ENCODE measurements around the gene EIF5A. TPM values are rescaled to one million over a fixed set of nuclear protein-coding genes. Genes with fewer than 3 reads are reported as not detected.

EIF5A gene
- total and polyA plus RNA-seq, 2 experiments from 2014 or later: 319 to 988 TPM

DNA sequence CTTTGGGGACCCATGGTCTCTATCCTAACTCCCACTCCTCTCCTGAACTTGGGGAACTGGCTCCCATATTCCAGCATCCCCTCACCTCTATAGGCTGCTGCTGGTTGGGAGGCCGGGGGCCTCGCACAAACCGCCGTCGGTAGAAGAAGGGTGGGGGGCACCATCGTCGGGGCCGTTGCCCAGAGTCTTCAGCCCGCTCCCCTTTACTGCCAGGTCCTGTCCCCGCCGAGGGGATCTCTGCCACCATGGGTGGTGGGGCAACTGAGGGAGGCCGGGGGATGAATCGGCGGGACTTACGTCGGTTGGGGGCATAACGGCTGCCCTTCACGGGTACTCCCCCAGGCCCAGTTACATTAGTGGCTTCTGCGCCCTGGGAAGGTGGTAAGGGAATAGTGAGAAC, 17.3 kb upstream of the EIF5A start:
- TF ChIP-seq CTCF (IDR thresholded peaks at IDR 0.05; ENCODE audit: low read depth, low read length): no peak
- H3K36me3 ChIP-seq: peaks cover 17% of the 10 kb centered on the region
- H3K9me3 ChIP-seq (ENCODE audit: low read depth): no peaks in the 10 kb centered on the region
- H3K27me3 ChIP-seq: no peaks in the 10 kb centered on the region
- no peak overlapping the region for H3K27ac ChIP-seq
- peaks cover 35% of the 10 kb centered on the region for H3K4me1 ChIP-seq (ENCODE audit: low read depth)
- no peak overlapping the region for H3K4me3 ChIP-seq
- no peak for DNase-seq (ENCODE audit: low read depth in 1 of 2, low spot score in 1 of 2)

DNA sequence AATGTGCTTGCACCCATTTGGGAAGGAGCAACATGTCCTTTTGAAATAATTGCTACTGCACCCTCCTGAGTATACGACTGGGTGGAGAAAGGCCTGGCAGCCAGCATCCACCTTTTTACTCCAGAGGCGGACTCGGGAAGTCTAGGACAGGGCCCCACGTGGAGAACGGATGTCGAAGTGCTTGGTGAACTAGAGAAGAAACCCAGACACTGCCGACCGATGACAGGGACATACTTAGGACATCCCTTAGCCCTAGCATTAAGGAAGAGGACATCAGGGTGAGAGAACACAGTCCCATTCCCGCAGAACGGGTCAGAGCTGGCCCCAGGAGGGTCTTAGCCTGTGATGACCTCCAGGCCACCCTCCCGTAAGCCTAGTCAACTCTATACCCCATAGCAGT, 16.7 kb upstream of the EIF5A start:
- TF ChIP-seq CTCF (IDR thresholded peaks at IDR 0.05; ENCODE audit: low read depth, low read length): no peak
- no peaks in the 10 kb centered on the region for H3K9me3 ChIP-seq (ENCODE audit: low read depth)
- H3K36me3 ChIP-seq: peaks cover 12% of the 10 kb centered on the region
- H3K4me1 ChIP-seq (ENCODE audit: low read depth): peaks cover 35% of the 10 kb centered on the region
- H3K27me3 ChIP-seq: peaks cover 4% of the 10 kb centered on the region
- no peak overlapping the region for H3K4me3 ChIP-seq
- no peak for DNase-seq (ENCODE audit: low read depth in 1 of 2, low spot score in 1 of 2)
- H3K27ac ChIP-seq: peak overlapping the region; percentile 23

DNA sequence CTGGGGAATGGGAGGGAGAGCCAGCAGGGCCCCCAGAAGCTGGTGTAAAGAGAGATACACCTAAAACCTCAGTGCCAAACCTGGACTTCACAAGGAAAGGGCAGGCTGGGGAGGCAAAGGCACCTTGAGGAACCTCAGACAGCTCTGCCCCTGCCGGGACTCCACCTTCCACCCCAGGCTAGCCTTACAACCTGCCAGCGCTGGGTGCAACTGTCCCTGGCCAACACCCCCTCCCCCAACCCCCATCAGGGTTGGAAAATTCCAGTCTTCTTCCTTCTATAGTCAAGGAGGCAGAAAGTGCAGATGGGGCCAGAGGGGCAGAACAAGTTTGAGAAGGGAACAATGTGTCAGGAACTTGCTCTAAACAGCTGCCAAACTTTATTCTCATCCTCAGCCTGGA, 15.2 kb upstream of the EIF5A start:
- peaks cover 3% of the 10 kb centered on the region for H3K36me3 ChIP-seq
- no peaks in the 10 kb centered on the region for H3K9me3 ChIP-seq (ENCODE audit: low read depth)
- no peak for TF ChIP-seq CTCF (IDR thresholded peaks at IDR 0.05; ENCODE audit: low read depth, low read length)
- no peak for DNase-seq (ENCODE audit: low read depth in 1 of 2, low spot score in 1 of 2)
- H3K4me3 ChIP-seq: no peak overlapping the region
- H3K27ac ChIP-seq: peak overlapping the region; percentile 70
- H3K4me1 ChIP-seq (ENCODE audit: low read depth): peaks cover 41% of the 10 kb centered on the region
- H3K27me3 ChIP-seq: peaks cover 4% of the 10 kb centered on the region

DNA sequence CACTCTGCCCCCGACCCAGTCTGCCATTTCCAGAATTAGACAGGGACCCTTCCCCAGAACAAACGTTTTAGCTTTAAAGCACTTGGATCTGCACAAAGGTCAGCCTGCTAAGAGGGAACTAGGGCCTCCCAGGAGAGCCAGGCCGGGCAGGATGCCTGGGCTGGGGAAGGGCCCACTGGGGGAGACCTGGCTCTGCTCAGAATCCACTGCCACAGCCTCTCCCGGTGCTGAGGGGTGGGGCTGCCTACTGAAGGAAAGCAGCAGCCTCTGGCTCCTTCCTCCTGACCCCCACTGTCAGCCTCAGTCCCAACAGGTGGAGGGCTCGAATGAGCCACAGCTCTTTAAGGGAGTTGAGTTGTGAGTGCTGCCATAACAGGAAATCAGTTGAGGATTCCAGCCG, 14.7 kb upstream of the EIF5A start:
- Histone ChIP-seq H3K27me3 (peaks cover 4% of the 10 kb centered on the region), H3K4me3 (no peak overlapping the region), H3K27ac (peak overlapping the region; percentile 70), H3K9me3 (ENCODE audit: low read depth) (no peaks in the 10 kb centered on the region), H3K4me1 (ENCODE audit: low read depth) (peaks cover 41% of the 10 kb centered on the region), H3K36me3 (peaks cover 2% of the 10 kb centered on the region)
- no peak for TF ChIP-seq CTCF (IDR thresholded peaks at IDR 0.05; ENCODE audit: low read depth, low read length)
- DNase-seq (ENCODE audit: low read depth in 1 of 2, low spot score in 1 of 2): peak; percentile 48 to 54

DNA sequence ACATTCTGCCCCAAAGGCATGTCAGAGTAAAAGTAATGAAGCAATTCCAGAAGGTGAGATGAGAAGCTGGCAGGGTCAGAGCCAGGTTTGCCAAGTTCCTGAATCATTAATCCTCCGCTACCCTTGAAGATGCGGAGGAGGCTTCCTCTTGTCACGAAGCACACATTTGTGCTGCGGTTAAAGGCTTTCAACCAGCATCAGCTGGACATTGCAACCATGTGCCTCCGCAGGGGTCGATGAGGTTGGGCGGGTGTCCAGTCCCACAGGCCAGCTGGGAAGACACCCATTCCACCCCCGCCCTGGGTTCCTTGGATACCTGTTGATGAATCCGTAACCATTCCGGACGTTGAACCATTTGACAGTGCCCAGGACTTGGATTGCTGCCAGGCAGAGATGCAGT, 14.3 kb upstream of the EIF5A start:
- Histone ChIP-seq H3K4me1 (ENCODE audit: low read depth) (peaks cover 41% of the 10 kb centered on the region), H3K27me3 (peaks cover 4% of the 10 kb centered on the region), H3K36me3 (no peaks in the 10 kb centered on the region), H3K4me3 (no peak overlapping the region), H3K9me3 (ENCODE audit: low read depth) (no peaks in the 10 kb centered on the region), H3K27ac (peak overlapping the region; percentile 70)
- TF ChIP-seq CTCF (IDR thresholded peaks at IDR 0.05; ENCODE audit: low read depth, low read length): no peak
- peak in 1 of 2 donors; percentile 57 for DNase-seq (ENCODE audit: low read depth in 1 of 2, low spot score in 1 of 2)

Data from cardiac muscle cell (in vitro differentiated cells and primary cell).